Measurements from ENCODE around the gene PMPCA.

PMPCA gene

GRCh38 chr9:136472640-136473353 is 62.3 kb downstream of the PMPCA start:
- no peak overlapping the region for H2AFZ ChIP-seq (ENCODE audit: low read length)
- no peaks in the 10 kb centered on the region for H3K4me1 ChIP-seq (ENCODE audit: insufficient read depth, low read length, severe bottlenecking)
- no peaks in the 10 kb centered on the region for H3K79me2 ChIP-seq (ENCODE audit: insufficient read depth, low read length)
- H4K20me1 ChIP-seq (ENCODE audit: insufficient read depth, low read length): no peaks in the 10 kb centered on the region
- no peak overlapping the region for H3K4me2 ChIP-seq (ENCODE audit: low read length)
- no peak overlapping the region for H3K9ac ChIP-seq (ENCODE audit: low read length)
- H3K9me3 ChIP-seq (ENCODE audit: low read length): no peaks in the 10 kb centered on the region
- H3K27ac ChIP-seq (ENCODE audit: low read depth, low read length, poor library complexity, severe bottlenecking): no peak overlapping the region
- H3K36me3 ChIP-seq (ENCODE audit: insufficient read depth, low read length): peaks cover 98% of the 10 kb centered on the region
- H3K9me2 ChIP-seq (ENCODE audit: low read depth, low read length): no peaks in the 10 kb centered on the region
- H3K4me3 ChIP-seq (ENCODE audit: low read depth, low read length, poor library complexity, severe bottlenecking): no peak overlapping the region
- no peaks in the 10 kb centered on the region for H3F3A ChIP-seq (ENCODE audit: insufficient read depth, low read length)
- H3K27me3 ChIP-seq (ENCODE audit: insufficient read depth, low read length): no peaks in the 10 kb centered on the region
- TF ChIP-seq EZH2 (IDR thresholded peaks at IDR 0.05; ENCODE audit: borderline replicate concordance, low read length) (no peak), CTCF (IDR thresholded peaks at IDR 0.05; ENCODE audit: low read length) (no peak)

- Histone ChIP-seq H3K4me2 (ENCODE audit: low read length) (no peak overlapping the region), H4K20me1 (ENCODE audit: insufficient read depth, low read length) (no peaks in the 10 kb centered on the region), H3K9me2 (ENCODE audit: low read depth, low read length) (no peaks in the 10 kb centered on the region), H3K79me2 (ENCODE audit: insufficient read depth, low read length) (peaks cover 4% of the 10 kb centered on the region), H3K9me3 (ENCODE audit: low read length) (no peaks in the 10 kb centered on the region), H3K9ac (ENCODE audit: low read length) (no peak overlapping the region), H3K27me3 (ENCODE audit: insufficient read depth, low read length) (no peaks in the 10 kb centered on the region), H3K27ac (ENCODE audit: low read depth, low read length, poor library complexity, severe bottlenecking) (no peak overlapping the region), H3K4me1 (ENCODE audit: insufficient read depth, low read length, severe bottlenecking) (no peaks in the 10 kb centered on the region), H3K36me3 (ENCODE audit: insufficient read depth, low read length) (peaks cover 94% of the 10 kb centered on the region), H3K4me3 (ENCODE audit: low read depth, low read length, poor library complexity, severe bottlenecking) (no peak overlapping the region), H3F3A (ENCODE audit: insufficient read depth, low read length) (no peaks in the 10 kb centered on the region), H2AFZ (ENCODE audit: low read length) (no peak overlapping the region)
- TF ChIP-seq CTCF (IDR thresholded peaks at IDR 0.05; ENCODE audit: low read length): no peak
- TF ChIP-seq EZH2 (IDR thresholded peaks at IDR 0.05; ENCODE audit: borderline replicate concordance, low read length): no peak
Measured at GRCh38 chr9:136473354-136473721, 62.9 kb downstream of the PMPCA start.

Data from OCI-LY1 (cell line).